LNCaP clone FGC (cell line): ENCODE results near the gene ZNF446.
"Not testable (repeated sequence)": the region's sequence is repeated elsewhere in the genome, so short reads cannot be mapped to it uniquely, and the experiment has no call there.

Experiments
- DNase-seq: peaks from one replicate; pipeline ENCODE4 v3.0.0-alpha.2; 2011; ENCODE audit warnings: low read depth
- H3K4me3 ChIP-seq: 2 replicates; pipeline ENCODE4 v1.5.1; 2011; ENCODE audit warnings: mild to moderate bottlenecking, low read depth, low read length, control low read depth
- CTCF ChIP-seq: IDR thresholded peaks from 2 replicates; pipeline ENCODE4 v1.5.1; 2012; ENCODE audit warnings: mild to moderate bottlenecking; ENCODE audit not compliant: control insufficient read depth, insufficient read depth; ENCODE audit errors: extremely low read depth

The ZNF446 gene

GRCh38 chr19:58479736-58480480 lies 3.8 kb downstream of the ZNF446 start:
- no peak overlapping the region for H3K4me3 ChIP-seq
- TF ChIP-seq CTCF, result no peak
- no peak for DNase-seq

GRCh38 chr19:58480481-58480830 lies 4.3 kb downstream of the ZNF446 start:
- no peak for DNase-seq
- no peak for TF ChIP-seq CTCF
- H3K4me3 ChIP-seq, result no peak overlapping the region

GRCh38 chr19:58480831-58481230 lies 4.7 kb downstream of the ZNF446 start:
- TF ChIP-seq CTCF, result no peak
- H3K4me3 ChIP-seq, result no peak overlapping the region
- DNase-seq, result no peak

- DNase-seq, result no peak
- no peak for TF ChIP-seq CTCF
- H3K4me3 ChIP-seq, result no peak overlapping the region
Observed at GRCh38 chr19:58482372-58482771, 6.2 kb downstream of the ZNF446 start.

- no peak overlapping the region for H3K4me3 ChIP-seq
- DNase-seq, result no peak
- TF ChIP-seq CTCF, result no peak
Observed at GRCh38 chr19:58483776-58484175, 7.6 kb downstream of the ZNF446 start.

- not testable (repeated sequence) for H3K4me3 ChIP-seq, DNase-seq
Observed at GRCh38 chr19:58484349-58484748, 8.2 kb downstream of the ZNF446 start.

- no peak for DNase-seq
- TF ChIP-seq CTCF, result no peak
- H3K4me3 ChIP-seq, result no peak overlapping the region
Observed at GRCh38 chr19:58491393-58491792, 15.2 kb downstream of the ZNF446 start.
